ENCODE results near the gene MYLK2.

GRCh38 chr20:31862506-31862905 is 43.4 kb downstream of the MYLK2 start:
- TF ChIP-seq, protein P1, sequence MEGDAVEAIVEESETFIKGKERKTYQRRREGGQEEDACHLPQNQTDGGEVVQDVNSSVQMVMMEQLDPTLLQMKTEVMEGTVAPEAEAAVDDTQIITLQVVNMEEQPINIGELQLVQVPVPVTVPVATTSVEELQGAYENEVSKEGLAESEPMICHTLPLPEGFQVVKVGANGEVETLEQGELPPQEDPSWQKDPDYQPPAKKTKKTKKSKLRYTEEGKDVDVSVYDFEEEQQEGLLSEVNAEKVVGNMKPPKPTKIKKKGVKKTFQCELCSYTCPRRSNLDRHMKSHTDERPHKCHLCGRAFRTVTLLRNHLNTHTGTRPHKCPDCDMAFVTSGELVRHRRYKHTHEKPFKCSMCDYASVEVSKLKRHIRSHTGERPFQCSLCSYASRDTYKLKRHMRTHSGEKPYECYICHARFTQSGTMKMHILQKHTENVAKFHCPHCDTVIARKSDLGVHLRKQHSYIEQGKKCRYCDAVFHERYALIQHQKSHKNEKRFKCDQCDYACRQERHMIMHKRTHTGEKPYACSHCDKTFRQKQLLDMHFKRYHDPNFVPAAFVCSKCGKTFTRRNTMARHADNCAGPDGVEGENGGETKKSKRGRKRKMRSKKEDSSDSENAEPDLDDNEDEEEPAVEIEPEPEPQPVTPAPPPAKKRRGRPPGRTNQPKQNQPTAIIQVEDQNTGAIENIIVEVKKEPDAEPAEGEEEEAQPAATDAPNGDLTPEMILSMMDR (IDR thresholded peaks at IDR 0.05; ENCODE audit: poor library complexity, severe bottlenecking): no peak
- TF ChIP-seq EZH2 (IDR thresholded peaks at IDR 0.05; ENCODE audit: borderline replicate concordance, insufficient read depth, low read length, poor library complexity, severe bottlenecking) (no peak), POLR2AphosphoS5 (IDR thresholded peaks at IDR 0.05) (no peak), REST (IDR thresholded peaks at IDR 0.05; ENCODE audit: borderline replicate concordance) (no peak), MXI1 (conservative IDR thresholded peaks at IDR 0.05; ENCODE audit: poor library complexity, severe bottlenecking) (no peak), RAD21 (conservative IDR thresholded peaks at IDR 0.05) (no peak)

All from neural cell (in vitro differentiated cells).